T-helper 2 cell (primary cell): ENCODE data around the gene WDR81.

ENCODE experiments used
- DNase-seq, 5 experiments: peaks; one replicate each; pipeline versions ENCODE4 v3.0.0 to v3.0.0-alpha.2; 2012 to 2022

The WDR81 gene

DNA sequence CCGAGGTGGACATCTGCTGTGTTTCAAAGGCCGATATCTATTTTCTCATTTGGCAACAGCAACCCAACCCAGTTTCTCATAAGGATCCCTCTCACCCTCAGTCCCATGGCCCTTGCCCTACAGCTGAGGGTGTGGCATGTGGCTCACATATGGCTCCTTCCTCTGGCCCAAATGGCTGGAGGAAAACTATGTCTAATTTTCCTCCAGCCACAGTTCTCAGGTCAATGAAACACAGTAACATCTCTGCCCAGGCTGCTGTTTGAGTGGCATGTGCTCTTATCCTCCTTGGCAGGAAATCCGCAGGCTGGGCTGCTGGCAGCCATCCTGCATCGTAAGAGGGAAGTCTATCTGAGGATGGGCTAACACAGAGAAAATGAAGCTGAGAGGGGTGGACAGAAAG is 61.4 kb downstream of the WDR81 start:
- no peak for DNase-seq

DNA sequence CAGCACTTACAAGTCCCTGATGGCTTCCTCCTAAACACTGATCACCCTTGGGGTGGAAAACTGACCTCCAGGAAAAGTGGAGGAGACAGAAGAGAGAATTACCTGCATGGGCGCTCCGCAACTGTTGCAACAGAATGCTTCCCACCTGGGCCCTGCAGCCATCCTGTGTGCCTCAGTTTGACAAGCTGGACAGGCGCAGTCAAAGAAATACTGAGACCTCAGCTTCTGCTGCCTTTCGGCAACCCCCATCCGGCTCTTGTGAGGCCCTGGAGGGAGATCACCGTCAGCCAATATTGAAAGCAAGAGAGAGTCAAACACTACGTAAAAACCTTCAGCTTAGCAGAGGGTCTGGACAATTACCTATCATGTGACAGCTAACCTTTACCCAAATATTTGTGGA is 62.2 kb downstream of the WDR81 start:
- no peak for DNase-seq

- no peak for DNase-seq
Measured at GRCh38 chr17:1787301-1787902, 62.9 kb downstream of the WDR81 start.
